GM23338 (cell line): ENCODE measurements around the gene KCNIP3. TPM values are rescaled to one million over a fixed set of nuclear protein-coding genes. Genes with fewer than 3 reads are reported as not detected.

Experiments
- ATAC-seq: fragments of 200-7000 bp; cut with Tn5 transposase; 3 replicates; pipeline ENCODE4 v1.9.1; 2020
- DNase-seq: peaks from one replicate; pipeline ENCODE4 v3.0.0-alpha.2; 2015; ENCODE audit warnings: low spot score
- H2AFZ ChIP-seq: fragments of 200-600 bp; sonication (generic); 2 replicates; pipeline ENCODE4 v1.8.0; 2016; ENCODE audit warnings: antibody characterized with exemption, mild to moderate bottlenecking, moderate library complexity
- H3F3A ChIP-seq: fragments of 200-600 bp; sonication (generic); replicated peaks from 2 replicates; pipeline ENCODE4 v1.8.0; 2017; ENCODE audit warnings: antibody characterized with exemption, mixed run types, low read depth
- H3K27ac ChIP-seq: fragments of 200-600 bp; sonication (generic); 2 replicates; pipeline ENCODE4 v1.6.1; 2016; ENCODE audit warnings: low read depth
- H3K27me3 ChIP-seq: fragments of 200-600 bp; sonication (generic); 2 replicates; pipeline ENCODE4 v1.8.0; 2016; ENCODE audit warnings: mild to moderate bottlenecking, mixed run types, moderate library complexity; ENCODE audit not compliant: insufficient read depth
- H3K36me3 ChIP-seq: fragments of 200-600 bp; sonication (generic); 2 replicates; pipeline ENCODE4 v1.8.0; 2016; ENCODE audit warnings: mild to moderate bottlenecking; ENCODE audit not compliant: insufficient read depth
- H3K4me1 ChIP-seq: fragments of 200-600 bp; sonication (generic); 2 replicates; pipeline ENCODE4 v1.8.0; 2016; ENCODE audit warnings: mild to moderate bottlenecking, moderate library complexity; ENCODE audit not compliant: insufficient read depth
- H3K4me2 ChIP-seq: fragments of 200-600 bp; sonication (generic); 2 replicates; pipeline ENCODE4 v1.7.1; 2017; ENCODE audit warnings: mixed run types
- H3K4me3 ChIP-seq: fragments of 200-600 bp; sonication (generic); 2 replicates; pipeline ENCODE4 v1.6.1; 2016; ENCODE audit warnings: mixed run types
- H3K79me2 ChIP-seq: fragments of 200-600 bp; sonication (generic); replicated peaks from 2 replicates; pipeline ENCODE4 v1.8.0; 2017; ENCODE audit warnings: mild to moderate bottlenecking; ENCODE audit not compliant: insufficient read depth
- H3K9me2 ChIP-seq: fragments of 200-600 bp; sonication (generic); 2 replicates; pipeline ENCODE4 v1.8.0; 2017; ENCODE audit not compliant: insufficient read depth
- H4K20me1 ChIP-seq: fragments of 200-600 bp; sonication (generic); replicated peaks from 2 replicates; pipeline ENCODE4 v1.8.0; 2017; ENCODE audit warnings: mild to moderate bottlenecking; ENCODE audit not compliant: insufficient read depth
- H3K27ac Mint-ChIP-seq: 2 replicates; pipeline ENCODE4 v1.8.0; 2020; ENCODE audit warnings: inconsistent platforms, mild to moderate bottlenecking, moderate library complexity, mixed read lengths
- H3K27me3 Mint-ChIP-seq: 3 replicates; pipeline ENCODE4 v1.8.0; 2022; ENCODE audit warnings: low read depth, mild to moderate bottlenecking, moderate library complexity, mixed read lengths, inconsistent platforms; ENCODE audit not compliant: insufficient read depth, poor library complexity
- H3K36me3 Mint-ChIP-seq: 3 replicates; pipeline ENCODE4 v1.8.0; 2021; ENCODE audit warnings: low read depth, mild to moderate bottlenecking, inconsistent platforms, moderate library complexity, mixed read lengths
- H3K4me1 Mint-ChIP-seq: 3 replicates; pipeline ENCODE4 v1.8.0; 2020; ENCODE audit warnings: mild to moderate bottlenecking, inconsistent platforms, mixed read lengths
- H3K4me3 Mint-ChIP-seq: 3 replicates; pipeline ENCODE4 v1.8.0; 2021; ENCODE audit warnings: moderate library complexity, mild to moderate bottlenecking, inconsistent platforms, mixed read lengths
- H3K9me3 Mint-ChIP-seq: 3 replicates; pipeline ENCODE4 v1.8.0; 2020; ENCODE audit warnings: moderate library complexity, mild to moderate bottlenecking, inconsistent platforms, mixed read lengths
- CREB1 ChIP-seq: fragments of 250-450 bp; sonication (Bioruptor Pico); IDR thresholded peaks from 2 replicates; pipeline ENCODE4 v1.5.0; 2020; ENCODE audit warnings: low read depth, mild to moderate bottlenecking, moderate library complexity
- CTCF ChIP-seq, 2 experiments: fragments of 200-600 bp in 1 of 2; sonication (generic) in 1 of 2; conservative IDR thresholded peaks; 2 replicates each; pipeline versions ENCODE4 v1.5.1 to v1.6.1; 2016 to 2017; ENCODE audit warnings: antibody characterized with exemption in 2 of 2, low read depth in 2 of 2, mild to moderate bottlenecking in 2 of 2, moderate library complexity in 1 of 2
- EZH2 ChIP-seq: fragments of 200-600 bp; sonication (generic); IDR thresholded peaks from one replicate; pipeline ENCODE4 v1.8.0; 2017; ENCODE audit warnings: antibody characterized with exemption, mild to moderate bottlenecking, low read depth; ENCODE audit not compliant: unreplicated experiment
- EZH2phosphoT487 ChIP-seq: fragments of 200-600 bp; sonication (generic); IDR thresholded peaks from one replicate; pipeline ENCODE4 v1.8.1; 2018; ENCODE audit warnings: antibody characterized with exemption; ENCODE audit not compliant: unreplicated experiment
- JUNB ChIP-seq: IDR thresholded peaks from one replicate; pipeline ENCODE4 v1.6.1; 2016; ENCODE audit warnings: antibody characterized with exemption; ENCODE audit not compliant: unreplicated experiment
- REST ChIP-seq: IDR thresholded peaks from one replicate; pipeline ENCODE4 v1.6.1; 2018; ENCODE audit warnings: antibody characterized with exemption; ENCODE audit not compliant: unreplicated experiment
- STAT1 ChIP-seq: IDR thresholded peaks from one replicate; pipeline ENCODE4 v1.6.1; 2016; ENCODE audit warnings: antibody characterized with exemption; ENCODE audit not compliant: unreplicated experiment
- ZNF331 ChIP-seq: fragments of 250-450 bp; sonication (Bioruptor Pico); IDR thresholded peaks from 2 replicates; pipeline ENCODE4 v1.5.0; 2020; ENCODE audit warnings: low read depth, mild to moderate bottlenecking, moderate library complexity
- ZNF462 ChIP-seq: fragments of 250-450 bp; sonication (Bioruptor Pico); IDR thresholded peaks from 2 replicates; pipeline ENCODE4 v1.5.0; 2020; ENCODE audit warnings: mild to moderate bottlenecking, moderate library complexity
- polyA plus RNA-seq: library from polyadenylated mRNA; unstranded; fragments of >200 nt; fragmentation: Nextera tagmentation; extraction: Ambion mirVana; gene quantifications from 2 replicates; pipeline ENCODE4 v1.2.1, GENCODE V29; 2016
- total RNA-seq: library from RNA; depleted of rRNA; stranded (reverse); fragments of >200 nt; shearing (Covaris generic); gene quantifications from 2 replicates; pipeline ENCODE4 v1.2.3, GENCODE V29; 2014

Gene KCNIP3
- total and polyA plus RNA-seq, 2 experiments from 2014 or later: 0.32 to 0.83 TPM

GRCh38 chr2:95271381-95271971, 25.7 kb upstream of the KCNIP3 start:
- TF ChIP-seq CREB1 (CRISPR knock-in tag) (no peak), EZH2phosphoT487 (no peak), REST (no peak), CTCF (conservative IDR thresholded peaks at IDR 0.05; ENCODE audit: low read depth in 2 of 2) (no peak), ZNF462 (CRISPR knock-in tag) (no peak), JUNB (no peak), ZNF331 (CRISPR knock-in tag) (no peak), EZH2 (no peak), STAT1 (no peak)
- H3K4me3 ChIP-seq: no peak overlapping the region
- H3K9me2 ChIP-seq: no peaks in the 10 kb centered on the region
- H3K4me3 Mint-ChIP-seq: no peak overlapping the region
- no peak overlapping the region for H3K27ac Mint-ChIP-seq
- no peak for ATAC-seq
- H3K36me3 ChIP-seq: no peaks in the 10 kb centered on the region
- no peaks in the 10 kb centered on the region for H3K27me3 ChIP-seq
- peaks cover 8% of the 10 kb centered on the region for H3K4me1 ChIP-seq
- H3F3A ChIP-seq: no peaks in the 10 kb centered on the region
- no peak overlapping the region for H3K27ac ChIP-seq
- DNase-seq: no peak
- no peaks in the 10 kb centered on the region; the same call in 2 of the 3 replicates for H3K36me3 Mint-ChIP-seq
- H3K79me2 ChIP-seq: no peaks in the 10 kb centered on the region
- H3K4me1 Mint-ChIP-seq: peaks cover 24% of the 10 kb centered on the region; the same call in 2 of the 3 replicates
- H4K20me1 ChIP-seq: no peaks in the 10 kb centered on the region
- H3K9me3 Mint-ChIP-seq: no peaks in the 10 kb centered on the region; the same call in 2 of the 3 replicates
- peaks cover 23% of the 10 kb centered on the region for H3K27me3 Mint-ChIP-seq
- no peak overlapping the region for H2AFZ ChIP-seq
- no peak overlapping the region for H3K4me2 ChIP-seq
